Activated CD8-positive, alpha-beta memory T cell treated with anti-CD3 and anti-CD28 coated beads, Interleukin-2, amount 10 ng/mL, durations not matched to agents 7 days and 5 days (primary cell): ENCODE measurements around the gene RBBP9. TPM values are rescaled to one million over a fixed set of nuclear protein-coding genes. Genes with fewer than 3 reads are reported as not detected.

Experiments
- microRNA-seq: library from miRNA; unstranded; fragments of <30 nt; microRNA quantifications from one replicate; pipeline ENCODE4 v1.2.0, GENCODE V29; 2022
- total RNA-seq, 2 experiments: library from RNA; stranded (reverse); gene quantifications; one replicate each; pipeline ENCODE4 v1.2.3, GENCODE V29; 2021

RBBP9 gene
- total RNA-seq, 2 experiments from 2014 or later, result 13.4 to 13.5 TPM

Small RNAs within 50 kb of the gene (microRNA-seq; reads per million reads assigned to microRNA genes)
- gene MIR3192, result 1.7 reads per million

Other genes starting within 250 kb of the RBBP9 start
- gene ZNF133, start 208.7 kb downstream of the RBBP9 start, total RNA-seq, result 10 to 100 TPM in 1 of 2 experiments, 1 to 10 TPM in 1; 8.3 to 10.3 TPM
- 1 to 10 TPM; 1.7 to 2.0 TPM for gene DZANK1, start 30.2 kb downstream of the RBBP9 start, total RNA-seq
- gene POLR3F, start 29.8 kb downstream of the RBBP9 start, total RNA-seq, result 10 to 100 TPM in 1 of 2 experiments, 1 to 10 TPM in 1; 7.3 to 11.6 TPM
- gene SEC23B, start 10.7 kb upstream of the RBBP9 start, total RNA-seq, result 10 to 100 TPM; 63.0 to 97.8 TPM
- gene SMIM26, start 70.2 kb upstream of the RBBP9 start, total RNA-seq, result 10 to 100 TPM; 49.1 to 52.6 TPM
- 10 to 100 TPM; 31.9 to 33.5 TPM for gene DTD1, start 90.8 kb upstream of the RBBP9 start, total RNA-seq